MCF 10A (cell line): ENCODE results near the gene SBF2. TPM values are rescaled to one million over a fixed set of nuclear protein-coding genes. Genes with fewer than 3 reads are reported as not detected.
A peak's percentile ranks its signal among the peaks of the same experiment; 100 is the strongest.

Source experiments
- BruUV-seq: library from RNA; stranded (reverse); fragments of 400-500 nt; replicated peaks from 2 replicates; lab custom pipeline; 2021; lab: Mats Ljungman, UMichigan
- CTCF ChIA-PET: fragments of 300-600 bp; sonication (Branson Sonifier 250); formaldehyde crosslinking; extraction: SDS; loops from one replicate; lab custom pipeline; 2021; ENCODE audit warnings: antibody characterized with exemption, inconsistent platforms; lab: Yijun Ruan, JAX
- POLR2A ChIA-PET: fragments of 300-600, 350-650 bp; sonication (Branson Sonifier 250); formaldehyde crosslinking; extraction: SDS; loops from one replicate; lab custom pipeline; 2020; ENCODE audit warnings: antibody characterized with exemption, inconsistent platforms; lab: Yijun Ruan, JAX
- DNase-seq: peaks from one replicate; pipeline ENCODE4 v3.0.0-alpha.2; 2018; ENCODE audit not compliant: unreplicated experiment
- H3K27ac Mint-ChIP-seq: one replicate; pipeline ENCODE4 v1.8.0; 2022; ENCODE audit warnings: mild to moderate bottlenecking, low read depth, mixed read lengths; ENCODE audit not compliant: unreplicated experiment
- H3K27me3 Mint-ChIP-seq: one replicate; pipeline ENCODE4 v1.8.0; 2022; ENCODE audit warnings: mixed read lengths; ENCODE audit not compliant: insufficient read depth, unreplicated experiment
- H3K36me3 Mint-ChIP-seq: one replicate; pipeline ENCODE4 v1.8.0; 2022; ENCODE audit warnings: mild to moderate bottlenecking, moderate library complexity, mixed read lengths; ENCODE audit not compliant: insufficient read depth, unreplicated experiment
- H3K4me1 Mint-ChIP-seq: one replicate; pipeline ENCODE4 v1.8.0; 2022; ENCODE audit warnings: mixed read lengths; ENCODE audit not compliant: insufficient read depth, unreplicated experiment
- H3K4me3 Mint-ChIP-seq: one replicate; pipeline ENCODE4 v1.8.0; 2022; ENCODE audit warnings: mild to moderate bottlenecking, moderate library complexity, mixed read lengths; ENCODE audit not compliant: unreplicated experiment
- H3K9me3 Mint-ChIP-seq: one replicate; pipeline ENCODE4 v1.8.0; 2022; ENCODE audit warnings: mixed read lengths; ENCODE audit not compliant: unreplicated experiment
- intact Hi-C: fragments of 100-400 bp; cut with micrococcal nuclease; formaldehyde crosslinking; loops from 2 replicates; pipeline ENCODE4 v1.14.1; 2022
- total RNA-seq: library from RNA; stranded (reverse); gene quantifications from 2 replicates; pipeline ENCODE4 v1.2.3, GENCODE V29; 2022
- TF ChIP-seq, protein P1 (sequence below): fragments of 200-600 bp; IDR thresholded peaks from one replicate; pipeline ENCODE4 v1.8.0; 2022; ENCODE audit warnings: antibody characterized with exemption, mild to moderate bottlenecking; ENCODE audit not compliant: unreplicated experiment

Gene SBF2
- total RNA-seq, 1 experiment from 2014 or later, result 28.3 TPM

DNA sequence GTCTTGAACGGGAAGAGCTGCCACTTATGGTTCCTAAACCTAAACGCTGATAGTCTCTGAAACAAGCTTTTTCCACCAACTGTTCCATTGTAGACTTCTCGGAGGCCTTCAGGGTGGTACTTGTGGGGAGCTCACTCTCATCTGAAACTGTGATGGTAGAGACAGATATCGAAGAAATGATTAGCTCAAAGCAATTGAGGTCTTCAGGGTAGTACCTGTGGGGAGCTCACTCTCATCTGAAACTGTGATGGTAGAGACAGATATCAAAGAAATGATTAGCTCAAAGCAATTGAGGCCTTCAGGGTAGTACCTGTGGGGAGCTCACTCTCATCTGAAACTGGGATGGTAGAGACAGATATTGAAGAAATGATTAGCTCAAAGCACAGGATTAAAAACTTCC lies 454.5 kb downstream of the SBF2 start:
- DNase-seq, result no peak
- ChIA-PET POLR2A (interaction anchor here (0.8 to 1.9 kb wide), 5 partner anchors 25 to 970 kb away, joined by 3 to 15 read pairs (median 3); no protein-coding TSS in a partner anchor), CTCF (interaction anchor here (1.0 to 1.8 kb wide), 3 partner anchors 23 to 81 kb away, joined by 3 to 5 read pairs (median 3); no protein-coding TSS in a partner anchor)
- H3K4me3 Mint-ChIP-seq, result peak overlapping the region; percentile 30
- no peaks in the 10 kb centered on the region for H3K9me3 Mint-ChIP-seq
- peak overlapping the region; percentile 81 for H3K27ac Mint-ChIP-seq
- intact Hi-C loops, result no loop called here
- no peaks in the 10 kb centered on the region for H3K27me3 Mint-ChIP-seq
- peaks cover 15% of the 10 kb centered on the region for H3K36me3 Mint-ChIP-seq
- BruUV-seq, result no TSS peak
- TF ChIP-seq, protein P1, sequence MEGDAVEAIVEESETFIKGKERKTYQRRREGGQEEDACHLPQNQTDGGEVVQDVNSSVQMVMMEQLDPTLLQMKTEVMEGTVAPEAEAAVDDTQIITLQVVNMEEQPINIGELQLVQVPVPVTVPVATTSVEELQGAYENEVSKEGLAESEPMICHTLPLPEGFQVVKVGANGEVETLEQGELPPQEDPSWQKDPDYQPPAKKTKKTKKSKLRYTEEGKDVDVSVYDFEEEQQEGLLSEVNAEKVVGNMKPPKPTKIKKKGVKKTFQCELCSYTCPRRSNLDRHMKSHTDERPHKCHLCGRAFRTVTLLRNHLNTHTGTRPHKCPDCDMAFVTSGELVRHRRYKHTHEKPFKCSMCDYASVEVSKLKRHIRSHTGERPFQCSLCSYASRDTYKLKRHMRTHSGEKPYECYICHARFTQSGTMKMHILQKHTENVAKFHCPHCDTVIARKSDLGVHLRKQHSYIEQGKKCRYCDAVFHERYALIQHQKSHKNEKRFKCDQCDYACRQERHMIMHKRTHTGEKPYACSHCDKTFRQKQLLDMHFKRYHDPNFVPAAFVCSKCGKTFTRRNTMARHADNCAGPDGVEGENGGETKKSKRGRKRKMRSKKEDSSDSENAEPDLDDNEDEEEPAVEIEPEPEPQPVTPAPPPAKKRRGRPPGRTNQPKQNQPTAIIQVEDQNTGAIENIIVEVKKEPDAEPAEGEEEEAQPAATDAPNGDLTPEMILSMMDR, result no peak
- peaks cover 18% of the 10 kb centered on the region for H3K4me1 Mint-ChIP-seq

DNA sequence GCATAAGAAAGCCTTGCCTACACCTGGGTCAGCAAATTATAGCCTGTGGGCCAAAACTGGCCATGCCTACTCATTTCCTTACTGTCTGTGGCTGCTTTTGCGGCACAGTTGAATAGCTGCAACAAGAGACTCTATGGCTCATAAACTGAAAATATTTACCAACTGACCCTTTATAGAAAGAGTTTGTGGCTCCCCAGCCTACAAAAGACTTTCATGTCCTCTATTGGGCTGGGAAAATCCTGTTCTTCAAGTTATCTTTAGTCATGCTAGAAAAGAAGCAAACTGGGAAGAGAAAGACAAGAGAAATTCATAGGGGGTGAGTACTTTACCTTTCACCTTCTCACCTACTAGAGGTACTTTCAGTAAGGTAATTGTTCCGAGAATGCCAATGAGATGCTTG lies 455.1 kb downstream of the SBF2 start:
- POLR2A ChIA-PET, result interaction anchor here (0.7 to 1.9 kb wide), 5 partner anchors 9 to 971 kb away, joined by 3 to 15 read pairs (median 3); no protein-coding TSS in a partner anchor
- CTCF ChIA-PET, result interaction anchor here (1.0 to 1.8 kb wide), 3 partner anchors 23 to 80 kb away, joined by 3 to 5 read pairs (median 3); no protein-coding TSS in a partner anchor
- H3K27ac Mint-ChIP-seq, result peak overlapping the region; percentile 81
- DNase-seq, result peak; percentile 69
- peaks cover 14% of the 10 kb centered on the region for H3K36me3 Mint-ChIP-seq
- H3K4me3 Mint-ChIP-seq, result peak overlapping the region; percentile 30
- H3K9me3 Mint-ChIP-seq, result no peaks in the 10 kb centered on the region
- TF ChIP-seq, protein P1, result no peak
- intact Hi-C loops, result no loop called here
- H3K27me3 Mint-ChIP-seq, result no peaks in the 10 kb centered on the region
- H3K4me1 Mint-ChIP-seq, result peaks cover 18% of the 10 kb centered on the region
- no TSS peak for BruUV-seq

DNA sequence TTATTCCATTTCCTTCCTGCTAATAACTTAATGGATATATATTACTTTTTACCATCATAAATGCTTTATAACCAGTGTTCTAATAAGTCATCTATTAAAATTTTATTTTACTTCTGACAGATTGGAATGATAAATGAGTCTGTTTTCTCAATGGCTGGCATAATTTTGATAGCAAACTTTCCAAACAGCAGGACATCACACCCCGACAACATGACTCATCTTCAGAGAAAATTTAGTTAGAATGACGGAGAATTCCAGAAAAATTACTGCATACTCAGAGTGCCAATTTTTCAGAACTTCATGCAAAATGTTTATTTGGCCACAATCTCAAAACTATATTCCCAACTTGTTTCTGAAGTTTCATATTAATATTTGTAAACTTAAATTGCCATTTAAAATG lies 455.8 kb downstream of the SBF2 start:
- H3K4me1 Mint-ChIP-seq, result peaks cover 18% of the 10 kb centered on the region

DNA sequence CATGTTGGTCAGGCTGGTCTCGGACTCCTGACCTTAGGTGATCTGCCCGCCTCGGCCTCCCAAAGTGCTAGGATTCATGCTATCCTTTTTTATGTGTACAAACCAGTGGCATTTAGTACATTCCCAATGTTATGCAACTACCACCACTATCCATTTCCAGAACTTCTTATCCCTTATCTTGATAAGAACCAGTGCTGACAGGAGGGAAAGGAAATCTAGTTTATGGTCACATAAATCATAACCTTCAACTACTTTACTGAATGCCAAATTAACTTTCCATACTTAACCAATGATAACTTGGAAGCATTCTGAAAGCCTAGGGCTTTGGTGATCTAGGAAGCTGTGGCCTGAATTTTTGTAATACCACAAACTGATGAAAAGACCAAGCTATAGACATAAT lies 459.7 kb downstream of the SBF2 start:
- DNase-seq, result no peak
- CTCF ChIA-PET, result interaction anchor here (0.7 kb wide), 1 partner anchor 138 kb away, joined by 3 read pairs; no protein-coding TSS in a partner anchor
- Mint-ChIP-seq H3K27ac (no peak overlapping the region), H3K27me3 (no peaks in the 10 kb centered on the region), H3K4me1 (peaks cover 13% of the 10 kb centered on the region), H3K36me3 (peaks cover 7% of the 10 kb centered on the region), H3K4me3 (no peak overlapping the region), H3K9me3 (peaks cover 6% of the 10 kb centered on the region)
- POLR2A ChIA-PET, result interaction anchor here (0.7 kb wide), 1 partner anchor 33 kb away, joined by 3 read pairs; no protein-coding TSS in a partner anchor
- TF ChIP-seq, protein P1, result no peak
- intact Hi-C loops, result no loop called here
- no TSS peak for BruUV-seq

More for the DNA sequence above, 455.8 kb downstream of the SBF2 start:
- DNase-seq, result peak; percentile 46
- no peak overlapping the region for H3K4me3 Mint-ChIP-seq
- no peaks in the 10 kb centered on the region for H3K9me3 Mint-ChIP-seq
- H3K27ac Mint-ChIP-seq, result peak overlapping the region; percentile 81
- TF ChIP-seq, protein P1, result no peak
- H3K27me3 Mint-ChIP-seq, result no peaks in the 10 kb centered on the region
- CTCF ChIA-PET, result interaction anchor here (0.7 to 1.8 kb wide), 3 partner anchors 24 to 55 kb away, joined by 3 to 5 read pairs (median 3); no protein-coding TSS in a partner anchor
- POLR2A ChIA-PET, result interaction anchor here (0.6 to 1.9 kb wide), 4 partner anchors 10 to 96 kb away, joined by 3 to 15 read pairs (median 3); no protein-coding TSS in a partner anchor
- no TSS peak for BruUV-seq
- intact Hi-C loops, result no loop called here
- H3K36me3 Mint-ChIP-seq, result peaks cover 14% of the 10 kb centered on the region
